ENCODE results near the gene TMEM81. TPM values are rescaled to one million over a fixed set of nuclear protein-coding genes. Genes with fewer than 3 reads are reported as not detected.

Gene TMEM81
- total RNA-seq, 2 experiments from 2014 or later, result 1.5 to 2.4 TPM

DNA sequence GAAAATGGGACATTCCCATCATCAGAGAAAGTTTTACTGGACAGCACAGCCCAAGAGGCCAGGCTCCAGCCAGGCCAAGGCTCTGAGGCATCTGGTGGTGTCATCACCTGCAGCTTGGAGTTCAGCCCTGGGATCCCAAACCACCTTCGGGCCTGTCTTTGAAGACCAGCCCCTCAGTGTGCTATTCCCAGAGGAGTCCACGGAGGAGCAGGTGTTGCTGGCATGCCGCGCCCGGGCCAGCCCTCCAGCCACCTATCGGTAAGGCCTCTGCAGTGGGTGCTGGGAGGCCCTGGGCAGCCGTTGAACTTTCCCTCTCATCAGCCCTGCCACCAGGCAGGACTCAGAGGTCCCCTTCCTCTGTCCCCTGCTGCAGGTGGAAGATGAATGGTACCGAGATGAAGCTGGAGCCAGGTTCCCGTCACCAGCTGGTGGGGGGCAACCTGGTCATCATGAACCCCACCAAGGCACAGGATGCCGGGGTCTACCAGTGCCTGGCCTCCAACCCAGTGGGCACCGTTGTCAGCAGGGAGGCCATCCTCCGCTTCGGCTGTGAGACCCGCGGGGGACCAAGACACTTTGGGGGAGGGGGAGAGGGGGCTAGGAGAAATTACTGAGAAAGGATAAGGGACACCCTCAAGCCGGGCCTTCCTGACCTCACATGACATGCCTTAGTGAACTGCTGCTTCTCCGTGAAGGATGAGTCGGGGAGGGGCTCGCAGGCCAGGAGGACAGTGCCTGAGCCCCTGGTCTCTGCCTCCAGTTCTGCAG is 26.3 kb downstream of the TMEM81 start:
- Mint-ChIP-seq H3K36me3 (no peaks in the 10 kb centered on the region), H3K4me1 (no peaks in the 10 kb centered on the region), H3K27ac (no peak overlapping the region), H3K27me3 (no peaks in the 10 kb centered on the region), H3K9me3 (no peaks in the 10 kb centered on the region), H3K4me3 (no peak overlapping the region)
- no peak for DNase-seq

DNA sequence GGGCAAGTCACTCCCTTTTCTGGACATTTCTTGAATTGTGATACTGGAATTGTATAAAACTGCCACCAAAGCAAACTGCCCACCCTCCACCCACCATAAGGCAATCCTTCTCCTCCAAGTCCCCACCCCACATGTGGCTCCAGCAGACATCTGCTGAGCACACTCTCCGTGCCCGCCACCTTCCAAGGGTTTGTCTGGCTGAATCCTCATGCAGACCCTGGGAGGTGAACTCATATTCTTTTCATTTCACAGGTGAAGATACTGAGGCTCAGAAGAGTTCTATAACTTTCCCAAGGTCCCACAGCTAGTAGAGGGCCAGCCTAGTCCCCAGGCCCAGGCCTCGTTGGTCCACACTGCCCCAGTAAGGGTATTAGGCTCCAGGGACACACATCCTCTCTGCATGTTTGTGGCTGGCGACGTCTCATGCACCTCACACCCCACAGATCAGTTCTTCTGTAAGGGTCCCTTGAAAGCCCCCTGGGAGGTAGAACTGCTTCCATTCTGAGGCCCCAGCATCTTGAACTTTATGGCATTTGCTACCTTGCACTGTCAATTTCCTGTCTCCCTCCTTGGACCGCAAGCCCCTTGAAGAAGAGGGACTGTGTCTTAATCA is 27.2 kb downstream of the TMEM81 start:
- Mint-ChIP-seq H3K4me1 (no peaks in the 10 kb centered on the region), H3K27ac (no peak overlapping the region)

GRCh38 chr1:205056188-205056611 is 28.1 kb downstream of the TMEM81 start:
- Mint-ChIP-seq H3K27me3 (no peaks in the 10 kb centered on the region), H3K27ac (no peak overlapping the region), H3K36me3 (no peaks in the 10 kb centered on the region), H3K4me1 (no peaks in the 10 kb centered on the region), H3K4me3 (no peak overlapping the region), H3K9me3 (no peaks in the 10 kb centered on the region)
- no peak for DNase-seq

More for the DNA sequence above, 27.2 kb downstream of the TMEM81 start:
- Mint-ChIP-seq H3K4me3 (no peak overlapping the region), H3K27me3 (no peaks in the 10 kb centered on the region), H3K36me3 (no peaks in the 10 kb centered on the region), H3K9me3 (no peaks in the 10 kb centered on the region)
- DNase-seq, result no peak

- Mint-ChIP-seq H3K36me3 (no peaks in the 10 kb centered on the region), H3K9me3 (no peaks in the 10 kb centered on the region), H3K27me3 (no peaks in the 10 kb centered on the region), H3K27ac (no peak overlapping the region), H3K4me1 (no peaks in the 10 kb centered on the region), H3K4me3 (no peak overlapping the region)
- no peak for DNase-seq
Observed at GRCh38 chr1:205054013-205054412, 30.2 kb downstream of the TMEM81 start.

GRCh38 chr1:205053296-205053695 is 31.0 kb downstream of the TMEM81 start:
- no peaks in the 10 kb centered on the region for H3K9me3 Mint-ChIP-seq
- H3K36me3 Mint-ChIP-seq, result no peaks in the 10 kb centered on the region
- no peaks in the 10 kb centered on the region for H3K27me3 Mint-ChIP-seq
- no peak overlapping the region for H3K27ac Mint-ChIP-seq
- DNase-seq, result no peak
- H3K4me1 Mint-ChIP-seq, result no peaks in the 10 kb centered on the region
- no peak overlapping the region for H3K4me3 Mint-ChIP-seq

- no peaks in the 10 kb centered on the region for H3K9me3 Mint-ChIP-seq
- H3K4me1 Mint-ChIP-seq, result no peaks in the 10 kb centered on the region
- no peaks in the 10 kb centered on the region for H3K36me3 Mint-ChIP-seq
- H3K4me3 Mint-ChIP-seq, result no peak overlapping the region
- DNase-seq, result no peak
- H3K27me3 Mint-ChIP-seq, result no peaks in the 10 kb centered on the region
- H3K27ac Mint-ChIP-seq, result no peak overlapping the region
Observed at GRCh38 chr1:205052690-205053089, 31.6 kb downstream of the TMEM81 start.

GRCh38 chr1:205049479-205049878 is 34.8 kb downstream of the TMEM81 start:
- Mint-ChIP-seq H3K36me3 (no peaks in the 10 kb centered on the region), H3K4me1 (no peaks in the 10 kb centered on the region), H3K27ac (no peak overlapping the region), H3K27me3 (peaks cover 18% of the 10 kb centered on the region), H3K4me3 (no peak overlapping the region), H3K9me3 (no peaks in the 10 kb centered on the region)
- DNase-seq, result no peak

GRCh38 chr1:205048382-205048781 is 35.9 kb downstream of the TMEM81 start:
- Mint-ChIP-seq H3K27ac (no peak overlapping the region), H3K4me1 (no peaks in the 10 kb centered on the region), H3K36me3 (no peaks in the 10 kb centered on the region), H3K4me3 (no peak overlapping the region), H3K9me3 (no peaks in the 10 kb centered on the region), H3K27me3 (peaks cover 28% of the 10 kb centered on the region)
- no peak for DNase-seq

DNA sequence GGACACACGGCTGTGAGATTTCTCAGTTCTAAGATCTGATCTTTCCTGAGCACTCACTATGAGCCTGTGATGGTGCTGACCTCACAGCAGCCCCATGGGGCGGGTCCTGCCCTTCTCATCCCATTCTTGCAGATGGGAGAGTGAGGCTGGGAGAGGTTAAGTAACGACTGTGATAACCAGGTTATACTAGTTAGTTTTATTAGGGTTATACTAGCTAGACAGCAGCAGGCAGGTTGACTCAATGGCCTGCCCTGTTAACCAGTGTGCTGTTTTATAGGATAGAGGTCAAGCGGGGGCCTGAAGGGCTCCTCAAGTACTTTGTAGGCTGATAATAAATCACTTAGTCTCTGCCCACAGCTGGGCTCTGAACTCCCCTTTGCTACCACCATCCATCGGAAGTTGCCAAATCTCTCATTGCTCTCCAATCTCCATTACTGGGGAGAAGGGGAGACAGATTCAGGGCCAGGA is 36.5 kb downstream of the TMEM81 start:
- Mint-ChIP-seq H3K27me3 (peaks cover 31% of the 10 kb centered on the region), H3K36me3 (no peaks in the 10 kb centered on the region), H3K4me3 (no peak overlapping the region), H3K9me3 (no peaks in the 10 kb centered on the region), H3K27ac (no peak overlapping the region), H3K4me1 (no peaks in the 10 kb centered on the region)
- DNase-seq, result no peak

GRCh38 chr1:205046870-205047269 is 37.4 kb downstream of the TMEM81 start:
- H3K4me3 Mint-ChIP-seq, result no peak overlapping the region
- no peak for DNase-seq
- H3K9me3 Mint-ChIP-seq, result no peaks in the 10 kb centered on the region
- peaks cover 40% of the 10 kb centered on the region for H3K27me3 Mint-ChIP-seq
- no peaks in the 10 kb centered on the region for H3K4me1 Mint-ChIP-seq
- H3K36me3 Mint-ChIP-seq, result no peaks in the 10 kb centered on the region
- H3K27ac Mint-ChIP-seq, result no peak overlapping the region

DNA sequence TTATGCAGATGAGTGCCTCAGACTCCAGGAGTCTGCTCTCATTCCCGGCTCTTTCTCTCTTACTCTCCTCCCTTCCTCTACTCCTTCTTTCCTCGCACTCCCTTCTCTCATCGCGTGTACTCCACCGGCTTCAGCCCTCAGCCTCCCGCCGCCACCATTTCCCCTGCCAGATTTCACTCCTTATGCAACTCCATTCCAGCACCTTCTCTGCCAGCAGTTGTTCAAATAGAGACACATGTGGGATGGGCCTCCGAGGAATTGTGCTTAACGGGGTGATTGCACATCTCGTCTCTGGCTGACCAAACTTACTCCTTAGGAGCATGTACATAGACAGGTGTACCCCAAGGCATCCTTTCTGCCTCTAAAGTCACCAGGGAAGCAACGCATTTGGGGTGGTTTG is 39.1 kb downstream of the TMEM81 start:
- Mint-ChIP-seq H3K27ac (no peak overlapping the region), H3K27me3 (peaks cover 52% of the 10 kb centered on the region), H3K4me3 (no peak overlapping the region), H3K4me1 (no peaks in the 10 kb centered on the region), H3K36me3 (no peaks in the 10 kb centered on the region), H3K9me3 (no peaks in the 10 kb centered on the region)
- no peak for DNase-seq

GRCh38 chr1:205044741-205045140 is 39.5 kb downstream of the TMEM81 start:
- no peak overlapping the region for H3K27ac Mint-ChIP-seq
- H3K36me3 Mint-ChIP-seq, result no peaks in the 10 kb centered on the region
- H3K27me3 Mint-ChIP-seq, result peaks cover 56% of the 10 kb centered on the region
- no peaks in the 10 kb centered on the region for H3K4me1 Mint-ChIP-seq
- no peaks in the 10 kb centered on the region for H3K9me3 Mint-ChIP-seq
- H3K4me3 Mint-ChIP-seq, result no peak overlapping the region
- DNase-seq, result no peak

DNA sequence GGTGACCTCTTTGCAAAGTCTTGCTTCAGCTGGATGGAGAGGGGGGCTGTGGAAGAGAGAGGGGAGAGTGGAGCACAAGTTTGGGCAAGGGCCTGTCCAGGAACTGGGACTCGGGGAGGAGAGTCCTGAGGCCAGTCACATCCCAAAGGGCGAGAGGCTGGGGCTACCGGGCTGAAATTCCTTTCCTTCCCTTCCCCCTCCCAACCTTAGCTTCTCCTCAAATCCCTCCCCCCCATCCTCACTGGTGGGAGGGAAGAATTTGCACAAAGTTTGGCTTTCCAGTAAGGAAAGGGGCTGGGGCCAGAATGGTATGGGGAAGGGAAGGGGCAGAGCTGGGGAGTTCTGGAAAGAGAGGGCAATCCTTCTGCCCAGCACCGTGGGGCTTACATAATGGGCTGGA is 40.4 kb downstream of the TMEM81 start:
- H3K4me1 Mint-ChIP-seq, result no peaks in the 10 kb centered on the region
- H3K27ac Mint-ChIP-seq, result no peak overlapping the region
- no peaks in the 10 kb centered on the region for H3K36me3 Mint-ChIP-seq
- peaks cover 60% of the 10 kb centered on the region for H3K27me3 Mint-ChIP-seq
- no peak overlapping the region for H3K4me3 Mint-ChIP-seq
- no peak for DNase-seq
- no peaks in the 10 kb centered on the region for H3K9me3 Mint-ChIP-seq

- Mint-ChIP-seq H3K4me1 (no peaks in the 10 kb centered on the region), H3K4me3 (no peak within 1 kb of the TSS), H3K9me3 (no peaks in the 10 kb centered on the region), H3K36me3 (no peaks in the 10 kb centered on the region), H3K27ac (no peak within 1 kb of the TSS), H3K27me3 (peaks cover 60% of the 10 kb centered on the region)
- no peak for DNase-seq
Observed at GRCh38 chr1:205042911-205043806, 41.1 kb downstream of the TMEM81 start, which contains the start of gene CNTN2. TSS of gene CNTN2 (plus strand) at chr1:205043212. CDS start at chr1:205053186, 9,974 bp downstream.
